ENCODE data around the gene IRF2.
"Not testable (repeated sequence)": the region's sequence is repeated elsewhere in the genome, so short reads cannot be mapped to it uniquely, and the experiment has no call there.

Gene IRF2

GRCh38 chr4:184385705-184386141, 88.6 kb downstream of the IRF2 start:
- no peak for DNase-seq (ENCODE audit: low read depth)
- no peak overlapping the region for H3K4me3 ChIP-seq (ENCODE audit: control insufficient read depth, low read depth, low read length)
- TF ChIP-seq CTCF (conservative IDR thresholded peaks at IDR 0.05; ENCODE audit: control insufficient read depth, insufficient read depth, low read depth, low read length), result no peak

- no peak for DNase-seq (ENCODE audit: low read depth)
- H3K4me3 ChIP-seq (ENCODE audit: control insufficient read depth, low read depth, low read length), result peak overlapping the region; percentile 52
- no peak for TF ChIP-seq CTCF (conservative IDR thresholded peaks at IDR 0.05; ENCODE audit: control insufficient read depth, insufficient read depth, low read depth, low read length)
These were observed 89.4 kb downstream of the IRF2 start for GRCh38 chr4:184384810-184385557.

- TF ChIP-seq CTCF (conservative IDR thresholded peaks at IDR 0.05; ENCODE audit: control insufficient read depth, insufficient read depth, low read depth, low read length), result no peak
- peak; percentile 93 for DNase-seq (ENCODE audit: low read depth)
- peak overlapping the region; percentile 52 for H3K4me3 ChIP-seq (ENCODE audit: control insufficient read depth, low read depth, low read length)
These were observed 90.1 kb downstream of the IRF2 start for GRCh38 chr4:184384056-184384809.

GRCh38 chr4:184383497-184384055, 90.8 kb downstream of the IRF2 start:
- H3K4me3 ChIP-seq (ENCODE audit: control insufficient read depth, low read depth, low read length), result peak overlapping the region; percentile 52
- TF ChIP-seq CTCF (conservative IDR thresholded peaks at IDR 0.05; ENCODE audit: control insufficient read depth, insufficient read depth, low read depth, low read length), result no peak
- peak; percentile 98 for DNase-seq (ENCODE audit: low read depth)

- no peak overlapping the region for H3K4me3 ChIP-seq (ENCODE audit: control insufficient read depth, low read depth, low read length)
- TF ChIP-seq CTCF (conservative IDR thresholded peaks at IDR 0.05; ENCODE audit: control insufficient read depth, insufficient read depth, low read depth, low read length), result no peak
- no peak for DNase-seq (ENCODE audit: low read depth)
These were observed 92.0 kb downstream of the IRF2 start for GRCh38 chr4:184382189-184382846.

- H3K4me3 ChIP-seq (ENCODE audit: control insufficient read depth, low read depth, low read length), result no peak overlapping the region
- no peak for DNase-seq (ENCODE audit: low read depth)
- no peak for TF ChIP-seq CTCF (conservative IDR thresholded peaks at IDR 0.05; ENCODE audit: control insufficient read depth, insufficient read depth, low read depth, low read length)
These were observed 93.6 kb downstream of the IRF2 start for GRCh38 chr4:184380707-184381106.

- DNase-seq (ENCODE audit: low read depth); H3K4me3 ChIP-seq (ENCODE audit: control insufficient read depth, low read depth, low read length): not testable (repeated sequence)
These were observed 94.1 kb downstream of the IRF2 start for GRCh38 chr4:184380214-184380613.
